Ovary (tissue), 9 donors: ENCODE measurements around the gene WNK1. TPM values are rescaled to one million over a fixed set of nuclear protein-coding genes. Genes with fewer than 3 reads are reported as not detected.

Experiments used
- DNase-seq, 5 donors: peaks; one replicate each; pipeline ENCODE4 v3.0.0-alpha.2; 2019 to 2020
- H3K27ac ChIP-seq, 2 donors: fragments of 200-600 bp; one replicate each; pipeline versions ENCODE4 v1.5.1 to v1.8.0; 2019 to 2022
- H3K27me3 ChIP-seq: fragments of 200-600 bp; one replicate; pipeline ENCODE4 v1.8.0; 2022
- H3K36me3 ChIP-seq: fragments of 200-600 bp; sonication (generic); one replicate; pipeline ENCODE4 v1.5.1; 2019
- H3K4me1 ChIP-seq: one replicate; pipeline ENCODE4 v1.8.1; 2013; ENCODE audit warnings: mild to moderate bottlenecking, moderate library complexity; ENCODE audit not compliant: insufficient read depth
- H3K4me3 ChIP-seq: fragments of 200-600 bp; sonication (generic); one replicate; pipeline ENCODE4 v1.5.1; 2017
- H3K9me3 ChIP-seq, 2 donors: fragments of 200-600 bp in 1 of 2; sonication (generic) in 1 of 2; one replicate each; pipeline versions ENCODE4 v1.5.1 to v1.8.1; 2013 to 2019; ENCODE audit warnings: mild to moderate bottlenecking in 1 of 2, moderate library complexity in 1 of 2
- EP300 ChIP-seq: sonication (generic); formaldehyde crosslinking; IDR thresholded peaks from one replicate; pipeline ENCODE4 v1.6.1; 2017; ENCODE audit warnings: antibody characterized with exemption
- POLR2A ChIP-seq: fragments of 450-650 bp; IDR thresholded peaks from one replicate; pipeline ENCODE4 v1.6.1; 2017; ENCODE audit warnings: antibody characterized with exemption, mild to moderate bottlenecking, moderate library complexity
- WGBS, 3 donors: extraction: QIAGEN DNeasy Blood & Tissue Kit in 1 of 3; methylation state at CpG; one replicate each; pipeline versions ENCODE4 v1.1.5 to v1.1.7; 2013 to 2017; 5-methylcytosine and 5-hydroxymethylcytosine counted together
- intact Hi-C, 4 donors: fragments of 100-400 bp; cut with DNase I; formaldehyde crosslinking; loops; one replicate each; pipeline versions ENCODE4 v1.11.0 to v1.15.1; 2022 to 2023
- polyA plus RNA-seq, 2 donors: library from polyadenylated mRNA; stranded (reverse); fragments of 200-250 nt in 1 of 2; fragments of 350-450 nt in 1 of 2; fragmentation: Illumina TruSeq in 1 of 2; extraction: RNeasy Lipid Tissue Mini Kit (QIAGEN cat#74804) in 1 of 2; gene quantifications; one replicate each; pipeline ENCODE4 v1.2.3, GENCODE V29; 2013 to 2014
- total RNA-seq, 7 donors: library from RNA; depleted of rRNA in 2 of 7; stranded (reverse); fragments of >200 nt in 2 of 7; fragmentation: NEBNext Ultra II Directional in 3 of 7; extraction: Animal tissue kit (Norgen Biotek cat#: 25700) in 3 of 7; gene quantifications; one replicate each; pipeline versions ENCODE4 v1.1.0 to v1.2.4, GENCODE V29; 2016 to 2023
- TF ChIP-seq, protein P1 (sequence below), 3 donors: fragments of 450-650 bp in 2 of 3; fragments of 200-600 bp in 1 of 3; IDR thresholded peaks; one replicate each; pipeline versions ENCODE4 v1.5.1 to v1.8.0; 2016 to 2022; ENCODE audit warnings: antibody characterized with exemption in 3 of 3, mild to moderate bottlenecking in 1 of 3
- donor health status: DM: no; HTN: no; CAD: no; lungs with moderate emphysema.
- donor health status: DM: no; HTN: no; CAD: no.
- donor health status: Bipolar disorder and iron deficiency.
- donor health status: DM: yes; HTN: yes; CAD: no.
- donor health status: DM: no; HTN: no; CAD: no.
- donor health status: DM: yes; HTN: yes; CAD: no.

WNK1 gene
- total and polyA plus RNA-seq, 9 donors = 26.0 to 144 (median 98.3) TPM

DNA sequence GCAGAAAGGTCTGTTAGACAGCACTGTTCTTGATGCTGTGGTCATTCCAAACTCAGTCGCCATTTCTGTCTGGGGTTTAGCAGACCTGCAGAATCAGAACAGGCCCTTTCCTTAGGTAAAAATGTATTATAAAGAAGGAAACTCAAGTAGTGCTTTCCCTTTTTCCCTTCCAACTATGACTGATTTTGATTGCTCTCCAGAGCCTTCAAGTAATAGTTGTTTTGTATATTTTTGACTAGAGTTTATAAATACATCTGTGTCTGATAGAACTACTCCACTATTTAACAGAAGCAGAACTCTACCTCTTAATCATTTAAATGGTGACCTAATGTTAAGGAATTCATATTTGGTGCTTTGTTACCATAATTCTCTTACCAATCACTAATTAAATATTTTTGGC lies 74.0 kb downstream of the WNK1 start:
- Histone ChIP-seq H3K4me1 (no peaks in the 10 kb centered on the region), H3K9me3 (no peaks in the 10 kb centered on the region), H3K27ac (no peak overlapping the region), H3K4me3 (no peak overlapping the region), H3K27me3 (no peaks in the 10 kb centered on the region), H3K36me3 (no peaks in the 10 kb centered on the region)
- 94 to 99% (median 95%) methylated on average over 1 of the region's 1 CpG for WGBS, 3 donors
- intact Hi-C loops = no loop called here
- DNase-seq = no peak
- no peak for TF ChIP-seq EP300
- TF ChIP-seq, protein P1, sequence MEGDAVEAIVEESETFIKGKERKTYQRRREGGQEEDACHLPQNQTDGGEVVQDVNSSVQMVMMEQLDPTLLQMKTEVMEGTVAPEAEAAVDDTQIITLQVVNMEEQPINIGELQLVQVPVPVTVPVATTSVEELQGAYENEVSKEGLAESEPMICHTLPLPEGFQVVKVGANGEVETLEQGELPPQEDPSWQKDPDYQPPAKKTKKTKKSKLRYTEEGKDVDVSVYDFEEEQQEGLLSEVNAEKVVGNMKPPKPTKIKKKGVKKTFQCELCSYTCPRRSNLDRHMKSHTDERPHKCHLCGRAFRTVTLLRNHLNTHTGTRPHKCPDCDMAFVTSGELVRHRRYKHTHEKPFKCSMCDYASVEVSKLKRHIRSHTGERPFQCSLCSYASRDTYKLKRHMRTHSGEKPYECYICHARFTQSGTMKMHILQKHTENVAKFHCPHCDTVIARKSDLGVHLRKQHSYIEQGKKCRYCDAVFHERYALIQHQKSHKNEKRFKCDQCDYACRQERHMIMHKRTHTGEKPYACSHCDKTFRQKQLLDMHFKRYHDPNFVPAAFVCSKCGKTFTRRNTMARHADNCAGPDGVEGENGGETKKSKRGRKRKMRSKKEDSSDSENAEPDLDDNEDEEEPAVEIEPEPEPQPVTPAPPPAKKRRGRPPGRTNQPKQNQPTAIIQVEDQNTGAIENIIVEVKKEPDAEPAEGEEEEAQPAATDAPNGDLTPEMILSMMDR (IDR thresholded peaks at IDR 0.05) = no peak
- no peak for TF ChIP-seq POLR2A

DNA sequence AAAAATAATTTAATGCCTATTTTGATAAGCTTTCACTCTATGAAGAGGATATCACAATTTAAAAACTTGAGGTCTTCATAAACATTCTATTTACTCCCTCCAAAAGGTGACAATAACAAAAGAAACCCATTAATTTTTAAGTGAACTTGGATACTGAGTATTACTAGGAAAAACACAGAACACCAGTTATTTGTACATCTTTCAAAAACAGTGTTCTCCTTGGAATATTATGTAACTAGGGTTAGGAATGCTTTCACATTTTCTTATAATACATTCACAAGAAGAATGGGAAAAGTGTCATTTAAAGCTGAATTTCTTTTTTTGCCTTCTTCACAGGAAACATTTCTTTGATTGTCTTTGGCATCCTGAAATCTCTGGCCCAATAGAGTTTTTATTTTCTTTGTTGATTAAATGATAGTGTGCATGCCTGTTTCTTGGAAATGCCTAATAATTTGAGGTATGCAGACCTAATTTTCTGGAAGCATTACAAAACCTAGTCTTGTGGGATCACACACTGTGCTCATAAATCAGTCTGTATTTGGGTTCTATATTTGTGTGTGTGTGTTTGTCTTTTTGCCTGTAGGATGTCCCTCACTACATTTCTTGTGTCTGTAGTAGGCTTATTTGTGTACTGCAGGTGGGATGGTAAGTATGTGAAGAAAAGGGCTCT lies 76.5 kb downstream of the WNK1 start:
- no peaks in the 10 kb centered on the region for H3K36me3 ChIP-seq
- TF ChIP-seq, protein P1 (IDR thresholded peaks at IDR 0.05) = no peak
- no peak for TF ChIP-seq EP300
- TF ChIP-seq POLR2A = no peak
- H3K4me3 ChIP-seq = no peak overlapping the region
- H3K4me1 ChIP-seq = no peaks in the 10 kb centered on the region
- H3K9me3 ChIP-seq = no peaks in the 10 kb centered on the region
- no peak for DNase-seq
- no peaks in the 10 kb centered on the region for H3K27me3 ChIP-seq
- H3K27ac ChIP-seq = no peak overlapping the region
- intact Hi-C loops = no loop called here

DNA sequence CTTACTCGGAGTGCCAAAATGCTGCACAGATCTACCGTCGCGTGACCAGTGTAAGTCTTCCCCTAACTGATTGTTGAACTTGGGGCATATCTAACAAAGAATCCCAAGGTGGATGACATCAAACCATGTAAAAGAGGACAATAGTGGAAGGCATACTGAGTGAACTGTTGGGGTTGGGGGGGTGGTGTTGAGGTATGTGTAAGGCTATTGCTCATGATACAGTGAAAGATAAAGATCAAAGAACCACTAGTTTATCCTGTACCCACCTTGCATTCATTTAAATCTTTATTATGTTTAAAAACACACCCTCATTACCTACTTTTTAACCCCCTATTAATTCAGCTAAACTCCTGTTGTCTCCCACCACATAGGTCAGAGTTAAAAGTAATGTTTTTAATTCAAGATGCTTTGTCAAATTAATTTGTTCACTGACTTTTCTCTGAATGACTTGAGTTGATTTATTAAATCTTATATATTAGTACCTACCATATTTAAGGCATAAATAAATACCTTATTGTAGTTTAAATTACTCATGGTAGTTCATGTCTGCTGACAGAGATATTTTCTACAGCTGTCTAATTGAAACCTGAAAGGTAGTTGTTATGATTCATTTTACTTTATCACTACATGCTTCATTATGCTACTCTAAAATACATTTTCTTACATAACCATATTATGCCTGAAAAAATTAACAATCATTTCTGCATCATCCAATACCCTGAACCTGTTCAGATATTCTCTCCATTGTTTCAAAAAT lies 77.9 kb downstream of the WNK1 start:
- TF ChIP-seq POLR2A (no peak), EP300 (no peak)
- TF ChIP-seq, protein P1 (IDR thresholded peaks at IDR 0.05) = no peak
- Histone ChIP-seq H3K27me3 (no peaks in the 10 kb centered on the region), H3K36me3 (no peaks in the 10 kb centered on the region), H3K4me1 (no peaks in the 10 kb centered on the region), H3K9me3 (no peaks in the 10 kb centered on the region), H3K4me3 (no peak overlapping the region), H3K27ac (no peak overlapping the region)
- no peak for DNase-seq
- WGBS, 3 donors = 97 to 99% (median 99%) methylated on average over 4 of the region's 4 CpGs
- intact Hi-C loops = no loop called here

DNA sequence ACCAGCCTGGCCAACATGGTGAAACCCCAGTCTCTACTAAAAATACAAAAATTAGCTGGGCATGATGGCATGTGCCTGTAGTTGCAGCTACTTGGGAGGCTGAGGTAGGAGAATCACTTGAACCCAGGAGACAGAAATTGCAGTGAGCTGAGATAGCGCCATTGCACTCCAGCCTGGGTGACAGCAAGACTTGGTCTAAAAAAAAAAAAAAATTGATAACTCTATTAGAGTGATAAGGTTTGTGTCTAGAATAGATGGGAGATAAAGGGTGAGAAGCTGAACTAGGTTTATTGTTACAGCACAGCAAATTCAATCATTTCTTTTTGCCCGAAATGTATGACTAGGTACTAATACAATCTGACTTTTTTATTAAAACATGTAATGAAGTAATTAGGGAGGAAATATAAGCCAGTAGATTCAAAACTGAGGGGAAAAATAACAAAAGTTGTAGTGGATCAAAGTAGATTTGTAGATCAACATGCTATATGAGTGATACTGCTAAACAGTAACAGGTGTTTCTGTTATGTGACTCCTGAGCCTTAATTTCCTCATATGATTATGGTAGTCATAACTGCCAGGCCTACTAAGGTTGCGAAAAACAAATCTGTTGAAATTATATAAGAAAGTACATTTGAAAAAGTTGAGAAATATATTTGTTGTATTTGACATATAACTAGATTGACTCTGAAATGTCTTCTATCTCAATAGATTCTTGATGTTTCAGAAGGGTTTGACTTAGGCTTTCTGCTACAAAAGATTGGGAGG lies 83.6 kb downstream of the WNK1 start:
- intact Hi-C loops = no loop called here
- TF ChIP-seq EP300 (no peak), POLR2A (no peak)
- TF ChIP-seq, protein P1 (IDR thresholded peaks at IDR 0.05) = no peak

More for the DNA sequence above, 83.6 kb downstream of the WNK1 start:
- no peak overlapping the region for H3K27ac ChIP-seq
- H3K36me3 ChIP-seq = no peaks in the 10 kb centered on the region
- no peak for DNase-seq
- peaks cover 1% of the 10 kb centered on the region for H3K4me1 ChIP-seq
- H3K27me3 ChIP-seq = no peaks in the 10 kb centered on the region
- no peaks in the 10 kb centered on the region for H3K9me3 ChIP-seq
- no peak overlapping the region for H3K4me3 ChIP-seq
- WGBS, 3 donors = 97 to 98% (median 98%) methylated on average over 3 of the region's 3 CpGs
